UCSD-AML1 (cell line): ENCODE results near the gene NPIPB6.
"Not testable (repeated sequence)": the region's sequence is repeated elsewhere in the genome, so short reads cannot be mapped to it uniquely, and the experiment has no call there.

Experiments used
- DNase-seq: peaks from one replicate; lab custom pipeline; 2025; ENCODE audit not compliant: unreplicated experiment; lab: John Stamatoyannopoulos, UW

NPIPB6 gene

DNA sequence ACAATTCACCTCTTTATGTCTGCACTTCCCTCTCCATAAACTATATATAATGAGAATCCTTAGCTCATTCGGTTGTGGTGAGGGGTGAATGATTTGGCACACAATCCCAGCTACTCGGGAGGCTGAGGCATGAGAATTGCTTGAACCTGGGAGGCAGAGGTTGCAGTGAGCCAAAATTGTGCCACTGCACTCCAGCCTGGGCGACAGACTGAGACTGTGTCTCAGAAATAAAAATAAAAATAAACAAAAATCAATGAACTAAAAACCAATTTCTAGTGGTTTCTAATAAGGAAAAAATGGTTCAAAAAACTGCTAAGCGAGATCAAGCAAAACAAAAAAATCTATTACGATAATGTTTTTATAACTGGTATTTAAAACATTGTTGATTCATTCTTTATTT lies at the start of gene NPIPB6:
Gene NPIPB6, minus strand, starts transcription at position 101 of the 400 bp plus-strand sequence. CDS start 686 bp downstream, outside the sequence.
- not testable (repeated sequence) for DNase-seq

DNA sequence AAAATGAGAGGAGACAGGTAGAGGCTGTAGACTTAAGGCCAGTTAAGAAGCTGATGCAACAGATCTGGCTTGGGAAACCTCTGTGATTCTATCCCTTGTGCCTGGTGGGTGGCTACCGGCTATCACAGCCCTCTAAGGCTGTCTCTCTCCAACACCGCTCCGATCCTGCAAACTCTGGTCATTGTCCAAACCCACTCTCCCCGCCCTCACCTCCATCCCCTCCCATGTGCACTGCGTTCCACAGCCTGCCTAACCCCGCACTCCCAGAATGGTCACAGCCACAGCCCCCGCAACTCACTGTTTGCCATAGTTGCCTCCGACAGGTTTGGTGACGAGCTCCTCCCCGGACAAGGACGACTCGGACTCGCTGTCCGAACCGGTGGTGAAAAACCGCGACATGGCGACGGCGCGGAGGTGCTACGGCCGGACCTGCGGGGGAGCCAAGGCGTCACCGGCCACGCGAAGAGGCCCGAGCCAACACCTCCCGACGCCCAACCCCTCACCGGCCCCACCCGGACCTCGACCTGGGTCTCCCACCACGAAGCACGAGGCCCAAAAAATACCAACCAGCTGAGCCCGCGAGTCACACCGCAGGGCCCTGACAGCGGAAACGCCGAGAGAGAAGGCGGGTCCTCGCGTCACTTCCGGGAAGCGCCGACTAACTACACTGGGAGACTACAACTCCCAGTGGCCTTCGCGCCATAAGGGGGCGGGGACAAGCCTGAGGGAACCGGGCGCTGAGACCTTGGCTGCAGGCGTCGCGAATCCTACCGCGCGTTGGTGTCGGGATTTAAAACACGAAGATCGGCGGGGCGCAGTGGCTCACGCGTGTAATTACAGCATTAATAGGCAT lies 40.1 kb upstream of the NPIPB6 start, which contains the start of gene EIF3CL:
Gene EIF3CL, minus strand, starts transcription at position 622 of the 853 bp plus-strand sequence. Its CDS starts 223 bp downstream, at position 399.
- not testable (repeated sequence) for DNase-seq

DNA sequence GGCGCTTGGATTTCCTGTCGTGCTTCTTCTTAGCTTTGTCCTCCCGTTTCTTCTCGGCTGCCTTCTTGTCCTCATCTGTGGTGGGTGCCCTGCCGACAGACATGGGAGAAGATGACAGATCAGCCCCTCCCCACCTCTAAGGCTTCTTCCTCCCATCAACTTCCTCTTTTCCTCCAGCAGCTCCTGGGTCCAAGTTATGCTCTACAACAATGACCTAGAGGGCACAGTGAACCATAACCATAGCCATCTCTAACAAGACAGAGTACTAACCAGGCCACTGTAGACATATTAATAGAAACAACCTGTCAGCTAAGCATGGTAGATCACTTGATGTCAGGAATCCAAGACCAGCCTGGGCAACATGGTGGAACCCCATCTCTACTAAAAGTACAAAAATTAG lies 28.7 kb upstream of the NPIPB6 start:
- not testable (repeated sequence) for DNase-seq

DNA sequence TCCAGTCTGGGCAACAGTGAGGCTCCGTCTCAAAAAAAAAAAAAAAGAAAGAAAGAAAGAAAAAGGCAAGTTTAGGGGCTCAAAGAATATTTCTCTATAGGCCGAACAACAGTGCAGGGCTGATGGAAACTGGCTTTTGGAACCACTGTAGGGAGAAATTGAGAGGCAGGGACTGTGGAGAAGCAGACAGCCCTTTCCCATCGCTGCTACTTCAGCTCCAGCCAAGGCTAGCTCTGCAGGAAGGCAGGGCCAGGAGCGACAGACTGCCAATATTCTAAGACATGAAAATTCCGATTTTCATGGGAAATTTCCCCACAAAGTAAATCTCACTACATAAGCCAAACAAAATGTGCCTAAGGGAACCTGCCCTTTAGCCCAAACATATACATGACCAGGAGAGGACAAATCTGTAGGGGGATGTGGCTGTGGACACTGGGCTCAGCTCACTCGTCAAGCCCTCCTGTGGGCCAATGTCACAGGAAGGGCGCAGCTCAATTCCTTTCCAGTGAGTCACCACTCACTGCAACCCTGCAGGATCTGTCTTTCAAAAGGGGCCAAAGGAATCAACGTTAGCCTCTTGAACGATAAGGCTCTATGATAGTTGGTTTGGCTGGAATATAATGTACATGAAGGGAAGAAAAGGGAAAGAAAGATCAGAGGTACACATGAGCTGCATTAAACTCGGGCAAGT lies 19.0 kb upstream of the NPIPB6 start:
- DNase-seq, result not testable (repeated sequence)

DNA sequence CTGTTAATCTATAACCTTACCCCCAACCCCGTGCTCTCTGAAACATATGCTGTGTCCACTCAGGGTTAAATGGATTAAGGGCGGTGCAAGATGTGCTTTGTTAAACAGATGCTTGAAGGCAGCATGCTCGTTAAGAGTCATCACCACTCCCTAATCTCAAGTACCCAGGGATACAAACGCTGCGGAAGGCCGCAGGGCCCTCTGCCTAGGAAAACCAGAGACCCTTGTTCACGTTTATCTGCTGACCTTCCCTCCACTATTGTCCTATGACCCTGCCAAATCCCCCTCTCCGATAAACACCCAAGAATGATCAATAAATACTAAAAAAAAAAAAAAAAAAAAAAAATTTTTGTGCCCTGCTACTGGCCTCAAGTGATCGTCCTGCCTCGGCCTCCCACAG lies 14.5 kb upstream of the NPIPB6 start:
- not testable (repeated sequence) for DNase-seq

DNA sequence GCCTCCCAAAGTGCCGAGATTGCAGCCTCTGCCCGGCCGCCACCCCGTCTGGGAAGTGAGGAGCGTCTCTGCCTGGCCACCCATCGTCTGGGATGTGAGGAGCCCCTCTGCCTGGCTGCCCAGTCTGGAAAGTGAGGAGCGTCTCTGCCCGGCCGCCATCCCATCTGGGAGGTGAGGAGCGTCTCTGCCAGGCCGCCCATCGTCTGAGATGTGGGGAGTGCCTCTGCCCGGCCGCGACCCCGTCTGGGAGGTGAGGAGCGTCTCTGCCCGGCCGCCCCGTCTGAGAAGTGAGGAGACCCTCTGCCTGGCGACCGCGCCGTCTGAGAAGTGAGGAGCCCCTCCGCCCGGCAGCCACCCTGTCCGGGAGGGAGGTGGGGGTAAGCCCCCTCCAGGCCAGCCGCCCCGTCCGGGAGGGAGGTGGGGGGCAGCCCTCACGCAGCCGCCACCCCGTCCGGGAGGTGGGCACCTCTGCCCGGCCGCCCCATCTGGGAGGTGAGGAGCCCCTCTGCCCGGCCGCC lies 13.9 kb upstream of the NPIPB6 start:
- not testable (repeated sequence) for DNase-seq

DNA sequence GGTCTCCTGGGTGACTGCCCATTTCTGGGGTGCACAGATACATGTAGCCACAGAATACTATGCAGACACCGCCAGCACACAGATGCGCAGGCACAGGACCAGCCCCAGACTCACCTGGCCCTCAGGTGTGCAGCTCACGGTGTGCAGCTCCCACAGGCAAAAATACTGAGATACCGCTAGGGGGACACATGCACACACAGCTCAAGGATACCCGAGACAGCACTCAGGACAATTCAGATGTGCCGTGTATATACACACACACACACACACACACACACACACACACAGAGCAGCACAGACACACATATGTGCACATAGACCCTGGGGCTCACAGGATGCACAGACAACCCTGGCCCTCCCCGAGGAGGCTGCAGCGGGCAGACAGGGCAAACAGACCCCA lies 11.8 kb upstream of the NPIPB6 start:
- DNase-seq, result not testable (repeated sequence)

DNA sequence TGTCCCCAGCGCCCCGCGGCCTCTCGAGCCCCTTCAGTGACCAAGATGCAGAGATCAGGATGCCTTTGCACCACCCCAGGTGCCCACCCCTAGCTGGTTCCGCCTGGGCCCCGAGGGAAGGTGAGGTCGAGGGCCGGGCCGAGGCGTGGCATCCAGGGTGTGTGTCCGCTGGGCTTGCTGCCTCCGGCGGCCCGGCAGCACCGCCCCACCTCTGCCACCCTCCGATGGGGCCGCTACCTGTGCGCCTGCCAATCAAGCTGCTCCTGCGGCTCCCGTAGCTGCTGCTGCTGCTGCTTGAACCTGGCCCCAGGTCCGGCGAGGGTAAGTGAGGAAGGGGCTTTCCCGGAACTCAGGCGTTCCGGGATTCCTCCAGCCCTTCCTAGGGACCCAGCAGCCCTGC lies 11.0 kb upstream of the NPIPB6 start:
- DNase-seq, result not testable (repeated sequence)

DNA sequence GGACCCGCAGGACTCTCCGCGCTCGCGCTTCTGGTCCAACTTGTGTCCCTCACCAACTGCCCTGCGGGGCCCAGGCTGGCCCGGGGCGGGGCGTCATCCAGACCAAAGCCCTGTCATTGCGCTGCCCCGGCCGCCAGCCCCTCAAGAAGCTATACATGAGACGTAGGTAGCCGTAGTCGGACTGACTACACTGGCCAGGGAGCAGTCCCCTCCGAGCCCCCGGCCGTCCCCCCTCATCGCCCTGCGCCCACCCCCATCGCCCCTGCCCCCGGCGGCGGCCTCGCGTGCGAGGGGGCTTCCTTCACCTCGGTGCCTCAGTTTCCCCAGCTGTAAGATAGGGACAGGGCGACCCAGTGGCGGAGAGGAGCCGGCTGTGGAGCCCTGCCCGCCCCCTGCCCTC lies 4.6 kb upstream of the NPIPB6 start:
- not testable (repeated sequence) for DNase-seq

DNA sequence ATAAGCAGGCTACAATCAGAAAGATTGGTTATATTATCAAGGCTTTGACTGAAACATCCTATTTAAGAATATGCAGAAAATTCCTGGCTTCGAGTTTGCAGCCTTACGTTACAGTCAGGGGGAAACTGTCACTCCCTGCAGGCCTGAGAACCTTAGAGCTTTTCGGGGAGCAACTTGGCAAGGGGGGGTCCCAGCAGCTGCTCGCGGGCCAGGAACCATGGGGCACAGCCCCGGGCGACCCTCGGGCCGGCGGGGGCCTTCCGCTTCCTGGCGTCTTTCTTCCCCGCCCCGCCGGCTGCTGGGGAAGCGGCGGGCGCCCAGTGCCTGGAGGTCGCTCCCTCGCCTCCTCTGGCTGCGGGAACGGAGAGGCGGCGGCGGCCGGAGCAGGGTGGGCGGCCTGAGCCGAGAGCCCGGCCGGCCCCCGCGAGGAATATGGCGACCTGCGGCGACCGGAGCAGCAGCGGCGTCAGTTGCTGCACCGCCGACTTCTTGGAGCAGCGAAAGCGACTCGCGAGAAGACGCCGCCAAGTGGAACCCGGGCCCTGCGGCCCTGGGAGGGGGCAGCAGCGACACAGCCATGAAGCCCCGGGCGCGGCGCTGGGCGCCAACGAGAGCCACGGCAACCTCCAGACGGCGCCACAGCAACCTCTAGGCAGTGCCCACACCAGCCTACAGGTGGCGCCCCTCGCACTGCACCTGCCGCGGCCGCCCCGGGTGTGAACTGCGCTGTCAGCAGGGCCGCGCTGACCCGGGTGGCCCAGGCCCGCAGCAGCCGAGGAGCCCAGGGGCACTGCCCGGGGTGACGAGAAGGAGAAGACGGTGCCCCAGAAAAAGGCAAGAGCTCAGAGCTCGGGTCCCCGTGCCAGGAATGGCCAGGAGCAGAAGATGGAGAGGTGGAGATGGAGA lies 1.2 kb upstream of the NPIPB6 start:
- not testable (repeated sequence) for DNase-seq

DNA sequence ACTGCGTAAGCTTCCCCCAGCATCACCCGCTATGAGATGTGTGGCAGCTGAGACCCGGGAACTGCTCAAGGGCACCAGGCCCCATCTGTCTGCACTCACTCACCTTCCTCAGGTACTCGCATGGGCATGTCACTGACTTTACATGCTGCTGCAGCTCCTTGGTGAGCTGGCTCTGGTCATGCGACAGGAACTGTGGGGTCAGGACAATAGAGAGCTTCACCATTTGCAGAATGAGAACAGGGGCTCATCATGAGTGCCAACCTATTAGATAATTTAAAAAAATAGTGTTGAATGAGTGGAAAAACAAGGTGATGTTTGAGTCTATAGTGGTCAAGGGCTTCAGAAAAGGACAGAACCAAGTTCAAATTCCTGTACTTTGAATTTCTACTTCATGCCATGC lies 708 bp downstream of the NPIPB6 start:
- DNase-seq, result not testable (repeated sequence)

DNA sequence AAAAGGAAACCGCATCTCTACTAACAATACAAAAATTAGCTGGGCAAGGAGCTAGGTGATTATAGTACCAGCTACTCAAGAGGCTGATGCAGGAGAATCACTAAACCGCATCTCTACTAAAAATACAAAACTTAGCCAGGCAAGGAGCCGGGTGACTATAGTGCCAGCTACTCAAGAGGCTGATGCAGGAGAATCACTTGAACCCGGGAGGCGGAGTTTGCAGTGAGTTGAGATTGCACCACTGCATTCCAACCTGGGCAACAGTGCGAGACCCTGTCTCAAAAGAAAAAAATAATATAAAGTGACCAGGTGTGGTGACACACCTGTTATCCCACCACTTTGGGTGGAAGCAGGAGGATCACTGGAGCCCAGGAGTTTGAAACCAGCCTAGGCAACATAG lies 25.1 kb downstream of the NPIPB6 start:
- DNase-seq, result not testable (repeated sequence)

DNA sequence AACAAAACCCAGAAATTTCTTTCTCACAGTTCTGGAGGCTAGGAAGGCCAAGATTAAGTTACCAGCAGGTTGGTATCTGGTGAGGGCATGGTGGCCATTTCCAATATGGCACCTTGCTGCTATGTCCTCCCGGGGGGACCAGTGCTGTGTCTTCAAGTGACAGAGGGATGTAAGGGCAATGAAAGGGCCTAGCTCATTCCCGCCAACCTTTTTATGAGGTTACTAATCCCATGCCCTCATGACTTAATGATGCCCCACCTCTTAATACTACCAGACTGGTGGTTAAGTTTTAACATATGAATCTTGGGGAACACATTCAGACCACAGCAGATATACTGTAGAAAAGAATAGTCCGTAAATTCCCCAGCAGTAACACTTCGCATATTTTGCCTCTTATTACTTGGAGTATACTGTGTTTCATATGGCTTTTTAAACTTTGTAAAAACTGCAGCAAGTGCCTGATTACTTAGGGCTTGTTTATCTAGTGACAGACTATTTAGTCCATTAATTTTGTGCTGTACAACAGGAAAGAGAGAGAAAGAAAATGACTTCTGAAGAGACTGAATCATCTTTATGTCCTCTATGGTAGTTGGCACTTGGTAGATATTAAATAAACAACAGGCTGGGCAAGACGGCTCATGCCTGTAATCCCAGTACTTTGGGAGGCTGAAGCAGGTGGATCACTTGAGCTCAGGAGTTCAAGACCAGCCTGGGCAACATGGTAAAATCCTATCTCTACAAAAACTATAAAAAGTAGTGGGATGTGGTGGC lies 26.2 kb downstream of the NPIPB6 start:
- not testable (repeated sequence) for DNase-seq

DNA sequence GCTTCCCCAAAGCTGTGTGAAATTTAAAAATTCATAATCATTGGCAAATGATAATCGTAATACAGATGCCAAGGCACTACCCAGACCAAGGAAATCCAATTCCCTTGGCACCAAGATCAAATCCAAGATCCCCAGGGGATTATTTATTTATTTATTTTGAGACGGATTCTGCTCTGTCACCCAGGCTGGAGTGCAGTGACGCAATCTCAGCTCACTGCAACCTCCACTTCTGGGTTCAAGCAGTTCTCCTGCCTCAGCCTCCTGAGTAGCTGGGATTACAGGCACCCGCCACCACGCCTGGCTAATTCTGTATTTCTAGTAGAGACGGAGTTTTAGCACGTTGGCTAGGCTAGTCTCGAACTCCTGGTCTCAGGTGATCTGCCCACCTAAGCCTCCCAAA lies 27.6 kb downstream of the NPIPB6 start:
- not testable (repeated sequence) for DNase-seq

DNA sequence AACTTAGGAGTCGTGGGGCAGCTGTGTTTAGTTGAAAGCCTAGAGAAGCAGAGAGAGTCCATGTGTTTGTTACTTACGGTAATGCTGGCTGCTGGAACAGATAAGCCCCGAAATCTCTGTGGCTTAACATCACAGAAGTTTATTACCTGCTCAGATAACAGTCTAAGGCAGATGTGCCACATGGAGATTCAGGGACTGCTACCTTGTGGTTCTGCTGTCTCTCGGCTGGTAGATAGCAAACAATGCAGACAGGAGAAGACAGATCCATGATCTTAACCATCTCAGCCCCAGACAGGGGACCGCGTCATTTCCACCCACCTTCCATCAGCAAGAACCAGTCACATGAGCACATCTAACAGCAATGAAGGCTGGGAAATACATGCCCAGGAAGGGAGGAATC lies 30.7 kb downstream of the NPIPB6 start:
- DNase-seq, result not testable (repeated sequence)

DNA sequence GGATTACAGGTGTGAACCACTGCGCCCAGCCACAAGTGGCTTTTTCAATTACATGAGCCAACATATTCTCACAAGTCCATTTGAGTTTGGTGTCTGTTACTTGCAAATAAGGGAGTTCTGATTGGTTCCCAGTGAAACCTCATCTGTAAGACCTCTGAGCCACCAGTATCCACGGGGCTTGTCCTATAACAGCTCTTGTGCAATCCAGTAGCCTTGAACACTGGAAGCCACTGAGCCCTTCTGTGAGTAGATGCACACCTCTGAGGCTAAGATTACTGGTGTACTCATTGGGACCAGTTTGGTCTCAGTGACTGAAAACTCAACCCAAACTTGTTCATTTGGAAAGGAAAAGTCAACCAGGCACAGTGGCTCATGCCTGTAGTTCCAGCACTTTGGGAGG lies 32.3 kb downstream of the NPIPB6 start:
- DNase-seq, result not testable (repeated sequence)

DNA sequence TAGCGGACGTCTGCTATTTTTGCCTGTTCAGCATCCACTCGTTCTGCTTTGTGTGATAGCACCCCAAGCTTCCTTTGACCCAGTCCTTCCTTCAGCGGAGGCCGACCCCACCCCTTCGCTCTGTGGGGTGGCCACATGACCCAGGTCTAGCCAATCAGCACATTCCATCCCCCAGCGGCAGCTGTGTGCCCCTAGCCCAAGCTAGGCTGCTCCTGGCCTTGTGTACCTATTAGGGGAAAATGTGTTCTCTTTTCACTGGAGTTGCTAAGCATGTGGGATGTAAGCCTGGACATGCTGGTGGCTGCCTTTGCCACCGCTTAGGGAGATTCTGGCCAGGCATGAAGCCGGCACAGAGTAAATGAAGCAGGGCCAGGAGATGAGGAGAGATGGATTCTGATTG lies 33.1 kb downstream of the NPIPB6 start:
- not testable (repeated sequence) for DNase-seq

DNA sequence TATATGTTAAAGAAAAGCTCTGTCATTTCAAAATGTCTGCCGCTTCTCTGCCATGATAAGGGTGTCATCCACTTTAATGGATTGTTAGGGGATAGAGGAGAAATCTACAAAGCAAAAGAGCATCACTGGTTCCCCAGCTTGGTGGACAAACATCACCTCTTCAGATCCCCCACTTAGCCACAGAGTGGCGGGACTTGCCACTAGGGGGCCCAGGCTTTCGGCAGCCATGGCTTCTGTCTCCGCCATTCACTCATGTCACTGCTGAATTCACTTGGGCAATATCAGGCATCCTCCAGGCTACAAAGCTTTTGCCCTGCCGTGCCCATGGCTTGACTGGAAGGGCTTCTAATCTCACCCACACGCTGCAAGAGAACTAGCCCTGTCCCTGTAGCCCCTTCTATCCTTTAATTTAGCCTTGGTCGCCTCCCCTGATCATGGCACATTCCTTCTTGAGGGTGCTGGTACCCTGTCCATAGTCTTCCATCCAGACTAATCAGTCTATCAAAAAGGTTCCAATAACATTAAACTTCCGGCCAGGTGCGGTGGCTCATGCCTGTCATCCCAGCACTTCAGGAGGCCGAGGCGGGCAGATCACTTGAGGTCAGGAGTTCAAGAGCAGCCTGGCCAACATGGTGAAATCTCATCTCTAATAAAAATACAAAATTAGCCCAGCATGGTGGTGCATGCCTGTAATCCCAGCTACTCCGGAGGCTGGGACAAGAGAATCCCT lies 36.3 kb downstream of the NPIPB6 start:
- peak; percentile 69 for DNase-seq

DNA sequence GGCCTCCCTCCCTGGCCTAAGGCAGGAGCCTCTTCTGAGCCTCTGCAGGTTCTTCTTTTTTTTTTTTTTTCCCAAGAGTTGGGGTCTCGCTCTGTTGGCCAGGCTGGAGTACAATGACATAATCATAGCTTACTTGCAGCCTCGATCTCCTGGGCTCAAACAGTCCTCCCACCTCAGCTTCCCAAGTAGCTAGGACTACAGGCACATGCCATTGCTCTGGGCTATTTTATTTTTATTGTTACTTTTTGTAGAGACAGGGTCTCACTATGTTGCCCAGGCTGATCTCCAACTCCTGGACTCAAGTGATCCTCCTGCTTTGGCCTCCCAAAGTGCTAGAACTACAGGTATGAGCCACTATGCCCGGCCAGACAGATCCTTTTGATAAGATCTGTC lies 38.4 kb downstream of the NPIPB6 start:
- no peak for DNase-seq
